Gastroesophageal sphincter (tissue), 4 donors: Measurements from ENCODE around the gene ICAM3. TPM values are rescaled to one million over a fixed set of nuclear protein-coding genes. Genes with fewer than 3 reads are reported as not detected.

Experiments used
- ATAC-seq: fragments of 150-250 bp; one replicate; pipeline ENCODE4 v1.9.1; 2016; ENCODE audit warnings: mild to moderate bottlenecking, moderate library complexity
- H3K27ac ChIP-seq, 4 donors: fragments of 200-600 bp; sonication (generic) in 3 of 4; 1 replicate in 3 of 4; 2 replicates in 1 of 4; pipeline ENCODE4 v1.5.1; 2016 to 2019
- H3K27me3 ChIP-seq: fragments of 200-600 bp; sonication (generic); one replicate; pipeline ENCODE4 v1.5.1; 2019
- H3K36me3 ChIP-seq, 2 donors: fragments of 200-600 bp; sonication (generic); one replicate each; pipeline ENCODE4 v1.5.1; 2019; ENCODE audit warnings: control low read depth in 1 of 2
- H3K4me1 ChIP-seq, 3 donors: fragments of 200-600 bp; sonication (generic); 1 replicate in 2 of 3; 2 replicates in 1 of 3; pipeline ENCODE4 v1.5.1; 2016 to 2019; ENCODE audit warnings: control low read depth in 2 of 3
- H3K4me3 ChIP-seq, 2 donors: fragments of 200-600 bp; sonication (generic); one replicate each; pipeline ENCODE4 v1.5.1; 2019; ENCODE audit warnings: mild to moderate bottlenecking in 1 of 2, moderate library complexity in 1 of 2
- H3K9me3 ChIP-seq, 3 donors: fragments of 200-600 bp; sonication (generic); one replicate each; pipeline ENCODE4 v1.5.1; 2017 to 2019; ENCODE audit warnings: control low read depth in 2 of 3
- EP300 ChIP-seq: sonication (generic); formaldehyde crosslinking; IDR thresholded peaks from one replicate; pipeline ENCODE4 v1.6.1; 2017; ENCODE audit warnings: antibody characterized with exemption, mild to moderate bottlenecking
- POLR2A ChIP-seq, 2 donors: fragments of 450-650 bp; IDR thresholded peaks; one replicate each; pipeline ENCODE4 v1.6.1; 2017; ENCODE audit warnings: antibody characterized with exemption in 2 of 2, mild to moderate bottlenecking in 2 of 2, moderate library complexity in 1 of 2
- POLR2AphosphoS5 ChIP-seq: sonication (generic); formaldehyde crosslinking; IDR thresholded peaks from one replicate; pipeline ENCODE4 v1.6.1; 2017; ENCODE audit warnings: antibody characterized with exemption
- WGBS, 2 donors: methylation state at CpG; one replicate each; pipeline ENCODE4 v1.1.5; 2018; ENCODE audit warnings: low coverage in 1 of 2; 5-methylcytosine and 5-hydroxymethylcytosine counted together
- total RNA-seq, 4 donors: library from RNA; depleted of rRNA; stranded (reverse); fragments of >200 nt; gene quantifications; one replicate each; pipeline ENCODE4 v1.1.0, GENCODE V29; 2016
- TF ChIP-seq, protein P1 (sequence below), 4 experiments: fragments of 200-600 bp in 2 of 4; fragments of 450-650 bp in 2 of 4; sonication (generic) in 1 of 4; IDR thresholded peaks; one replicate each; pipeline ENCODE4 v1.5.1; 2017 to 2019; ENCODE audit warnings: antibody characterized with exemption in 4 of 4, mild to moderate bottlenecking in 2 of 4, moderate library complexity in 2 of 4

Gene ICAM3
- total RNA-seq, 4 donors from 2014 or later: 3.4 to 9.3 (median 5.6) TPM

DNA sequence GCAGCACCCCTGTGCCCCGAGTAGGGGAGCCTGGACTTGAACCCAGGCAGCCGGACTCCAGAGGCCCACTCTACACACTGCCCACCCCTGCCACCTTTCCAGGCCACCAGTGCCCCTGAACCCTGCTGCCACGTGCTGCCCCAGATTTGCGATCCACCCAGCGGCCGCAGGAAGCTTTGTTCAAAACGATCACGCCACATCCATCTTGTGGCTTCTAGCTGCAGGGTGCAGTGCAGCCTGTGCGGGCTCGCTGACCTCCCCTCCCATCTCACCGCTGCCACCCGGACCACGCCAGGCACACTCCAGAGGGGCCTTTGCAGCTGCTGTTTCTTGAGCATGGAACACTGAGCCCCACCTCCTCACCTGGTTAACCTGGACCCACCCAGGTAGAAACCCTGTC lies 9.9 kb downstream of the ICAM3 start:
- no peak overlapping the region for H3K27ac ChIP-seq
- peaks cover 0 to 26% (median 17%) of the 10 kb centered on the region in 3 donors for H3K4me1 ChIP-seq
- H3K9me3 ChIP-seq: no peaks in the 10 kb centered on the region
- no peak overlapping the region for H3K4me3 ChIP-seq
- TF ChIP-seq POLR2AphosphoS5 (no peak), POLR2A (IDR thresholded peaks at IDR 0.05) (no peak)
- H3K36me3 ChIP-seq: peaks cover 0 to 64% of the 10 kb centered on the region in 2 donors
- H3K27me3 ChIP-seq: no peaks in the 10 kb centered on the region
- no peak for ATAC-seq
- 86% methylated on average over 7 of the region's 13 CpGs; no CpG with 5 or more reads in 1 of the 2 donors for WGBS, 2 donors

DNA sequence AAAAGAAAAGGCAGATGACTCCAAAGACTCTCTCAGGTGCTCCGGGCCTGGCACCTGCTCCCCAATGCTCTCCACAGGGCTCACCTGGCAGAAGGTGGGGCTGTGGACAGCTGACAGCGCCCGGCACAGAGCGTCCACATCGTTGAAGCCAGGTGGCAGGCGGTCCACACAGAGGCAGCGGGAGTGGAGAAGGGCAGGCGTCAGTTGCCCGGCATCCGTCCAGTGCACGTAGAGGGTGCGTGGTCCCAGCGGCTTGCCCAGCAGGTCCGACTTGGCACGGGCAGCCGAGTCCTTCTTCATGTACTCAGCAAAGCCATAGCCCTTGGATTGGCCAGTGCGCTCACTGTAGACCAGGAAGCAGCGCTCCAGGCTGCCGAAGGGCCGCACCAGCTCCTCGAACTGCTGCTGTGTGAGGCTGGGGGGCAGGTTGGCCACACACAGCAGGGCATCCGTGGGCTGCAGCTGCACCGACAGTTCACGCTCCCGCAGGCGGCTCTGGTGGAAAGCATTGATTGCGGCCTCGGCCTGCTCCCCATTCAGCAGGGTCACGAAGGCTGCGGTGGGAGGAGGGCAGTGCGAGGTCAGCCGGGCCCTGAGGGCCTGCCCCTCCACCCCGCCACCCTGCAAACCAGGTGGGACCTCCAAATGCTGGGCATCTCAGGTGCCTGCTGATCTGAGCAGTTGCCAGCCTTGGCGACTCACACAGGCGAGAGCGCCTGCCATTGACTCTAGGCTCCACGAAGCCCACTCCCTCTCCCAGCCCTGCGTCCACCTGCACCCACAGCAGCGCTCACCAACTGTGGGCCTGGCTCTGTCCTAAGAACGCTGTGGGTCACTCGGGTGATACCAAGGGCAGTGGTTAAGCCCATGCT lies 10.6 kb downstream of the ICAM3 start:
- TF ChIP-seq EP300: no peak
- TF ChIP-seq, protein P1, sequence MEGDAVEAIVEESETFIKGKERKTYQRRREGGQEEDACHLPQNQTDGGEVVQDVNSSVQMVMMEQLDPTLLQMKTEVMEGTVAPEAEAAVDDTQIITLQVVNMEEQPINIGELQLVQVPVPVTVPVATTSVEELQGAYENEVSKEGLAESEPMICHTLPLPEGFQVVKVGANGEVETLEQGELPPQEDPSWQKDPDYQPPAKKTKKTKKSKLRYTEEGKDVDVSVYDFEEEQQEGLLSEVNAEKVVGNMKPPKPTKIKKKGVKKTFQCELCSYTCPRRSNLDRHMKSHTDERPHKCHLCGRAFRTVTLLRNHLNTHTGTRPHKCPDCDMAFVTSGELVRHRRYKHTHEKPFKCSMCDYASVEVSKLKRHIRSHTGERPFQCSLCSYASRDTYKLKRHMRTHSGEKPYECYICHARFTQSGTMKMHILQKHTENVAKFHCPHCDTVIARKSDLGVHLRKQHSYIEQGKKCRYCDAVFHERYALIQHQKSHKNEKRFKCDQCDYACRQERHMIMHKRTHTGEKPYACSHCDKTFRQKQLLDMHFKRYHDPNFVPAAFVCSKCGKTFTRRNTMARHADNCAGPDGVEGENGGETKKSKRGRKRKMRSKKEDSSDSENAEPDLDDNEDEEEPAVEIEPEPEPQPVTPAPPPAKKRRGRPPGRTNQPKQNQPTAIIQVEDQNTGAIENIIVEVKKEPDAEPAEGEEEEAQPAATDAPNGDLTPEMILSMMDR (IDR thresholded peaks at IDR 0.05): no peak
- no peak for TF ChIP-seq POLR2AphosphoS5
- no peak for TF ChIP-seq POLR2A (IDR thresholded peaks at IDR 0.05)
- no peak for ATAC-seq
- no peaks in the 10 kb centered on the region for H3K9me3 ChIP-seq

DNA sequence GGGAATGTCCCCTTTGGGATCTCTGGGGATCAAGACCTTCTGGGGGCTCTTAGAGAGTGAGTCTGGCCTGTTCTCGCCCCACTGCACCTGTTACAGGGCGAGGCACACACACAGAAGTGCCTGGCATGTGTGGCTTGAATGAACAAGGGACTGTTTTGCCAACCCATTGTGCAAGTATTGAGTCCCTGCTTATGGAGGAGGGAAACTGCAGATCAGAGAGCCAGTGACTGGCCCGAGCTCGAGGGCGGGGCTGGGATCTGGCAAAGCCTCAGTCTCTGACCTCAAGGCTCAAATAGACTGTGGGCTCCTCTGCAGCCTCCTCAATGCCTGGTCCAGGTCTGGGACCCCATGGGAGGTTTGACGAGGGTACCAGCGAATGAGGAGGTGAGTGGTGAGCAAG lies 11.6 kb downstream of the ICAM3 start:
- 60 to 75% methylated on average over 1 to 2 of the region's 7 CpGs for WGBS, 2 donors
- no peak overlapping the region for H3K27ac ChIP-seq
- H3K4me1 ChIP-seq: peaks cover 0 to 14% (median 11%) of the 10 kb centered on the region in 3 donors
- H3K36me3 ChIP-seq: peaks cover 0 to 82% of the 10 kb centered on the region in 2 donors
- no peak for ATAC-seq
- no peaks in the 10 kb centered on the region for H3K9me3 ChIP-seq
- no peak overlapping the region for H3K4me3 ChIP-seq
- H3K27me3 ChIP-seq: no peaks in the 10 kb centered on the region
- TF ChIP-seq EP300: no peak
- TF ChIP-seq, protein P1 (IDR thresholded peaks at IDR 0.05): no peak
- no peak for TF ChIP-seq POLR2A (IDR thresholded peaks at IDR 0.05)
- no peak for TF ChIP-seq POLR2AphosphoS5

More for the DNA sequence above, 10.6 kb downstream of the ICAM3 start:
- Histone ChIP-seq H3K36me3 (peaks cover 0 to 72% of the 10 kb centered on the region in 2 donors), H3K27me3 (no peaks in the 10 kb centered on the region), H3K4me1 (peaks cover 0 to 18% (median 11%) of the 10 kb centered on the region in 3 donors), H3K27ac (no peak overlapping the region), H3K4me3 (no peak overlapping the region)
- WGBS, 2 donors: 80 to 88% methylated on average over 2 to 7 of the region's 41 CpGs

DNA sequence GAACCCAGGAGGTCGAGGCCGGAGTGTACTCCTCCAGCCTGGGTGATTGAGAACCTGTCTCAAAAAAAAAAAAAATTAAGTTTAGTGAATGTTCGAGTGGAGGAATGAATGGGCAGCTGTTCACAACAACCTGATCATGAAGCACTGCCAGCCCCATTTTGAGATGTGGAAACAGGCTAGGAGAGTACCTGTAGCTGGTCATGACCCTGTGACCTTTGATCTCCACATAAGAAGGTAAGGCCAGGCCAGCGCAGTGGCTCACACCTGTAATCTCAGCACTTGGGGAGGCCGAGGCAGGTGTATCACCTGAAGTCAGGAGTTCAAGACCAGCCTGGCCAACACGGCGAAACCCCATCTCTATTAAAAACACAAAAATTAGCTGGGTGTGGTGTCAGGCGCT lies 13.7 kb downstream of the ICAM3 start:
- Histone ChIP-seq H3K4me1 (no peaks in the 10 kb centered on the region), H3K9me3 (no peaks in the 10 kb centered on the region), H3K36me3 (peaks cover 0 to 100% of the 10 kb centered on the region in 2 donors), H3K27me3 (no peaks in the 10 kb centered on the region), H3K4me3 (no peak overlapping the region), H3K27ac (no peak overlapping the region)
- 88% methylated on average over 6 of the region's 8 CpGs; no CpG with 5 or more reads in 1 of the 2 donors for WGBS, 2 donors
- TF ChIP-seq, protein P1 (IDR thresholded peaks at IDR 0.05): no peak
- TF ChIP-seq POLR2AphosphoS5 (no peak), POLR2A (IDR thresholded peaks at IDR 0.05) (no peak), EP300 (no peak)
- ATAC-seq: no peak

DNA sequence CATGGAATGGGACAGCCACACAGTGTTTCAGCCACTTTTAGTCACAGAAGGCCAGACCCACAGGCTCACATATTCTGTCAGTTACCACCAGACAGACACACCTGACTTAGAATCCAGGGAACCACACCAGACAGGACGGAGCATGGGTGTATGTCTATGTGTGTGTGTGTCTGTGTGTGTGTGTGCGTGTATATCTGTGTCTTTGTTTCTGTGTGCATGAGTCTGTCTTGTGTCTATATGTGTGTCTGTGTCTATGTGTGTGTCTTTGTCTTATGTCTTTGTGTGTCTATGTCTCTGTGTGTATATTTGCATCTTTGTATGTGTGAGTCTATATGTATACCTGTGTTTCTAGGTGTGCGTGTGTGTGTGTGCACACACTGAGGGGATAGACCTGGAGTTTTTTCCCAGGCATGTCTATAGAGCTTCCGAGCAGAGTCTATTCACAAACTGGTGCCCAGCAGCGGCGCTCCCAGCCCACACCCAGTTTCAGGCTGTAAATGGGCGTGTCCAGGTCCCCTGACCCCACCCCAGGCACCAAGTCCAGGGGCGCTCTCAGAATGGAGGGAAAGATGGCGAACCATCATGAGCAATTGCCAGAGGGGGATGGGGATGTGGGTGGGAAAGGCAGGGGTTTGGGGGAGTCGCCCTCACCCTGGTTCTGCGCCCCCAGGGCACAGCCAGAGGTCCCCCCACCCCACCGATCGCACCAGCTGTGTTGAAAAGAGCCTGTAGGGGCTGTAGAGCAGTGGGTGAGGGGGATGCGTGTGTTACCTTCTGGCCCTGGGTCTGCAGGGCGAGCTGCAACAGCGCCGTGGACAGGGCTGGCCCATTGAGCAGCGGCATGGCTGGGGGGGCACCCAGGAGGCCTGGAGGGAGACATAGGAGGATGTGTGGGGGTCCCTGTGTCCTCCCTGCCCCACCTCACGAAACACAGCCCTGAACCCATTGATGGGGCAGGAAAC lies 17.3 kb downstream of the ICAM3 start:
- H3K9me3 ChIP-seq: no peaks in the 10 kb centered on the region
- 60 to 100% methylated on average over 2 of the region's 19 CpGs for WGBS, 2 donors
- peaks cover 0 to 100% of the 10 kb centered on the region in 2 donors for H3K36me3 ChIP-seq
- no peak overlapping the region for H3K27ac ChIP-seq
- H3K27me3 ChIP-seq: no peaks in the 10 kb centered on the region
- TF ChIP-seq POLR2AphosphoS5: no peak
- TF ChIP-seq, protein P1 (IDR thresholded peaks at IDR 0.05): no peak
- TF ChIP-seq POLR2A (IDR thresholded peaks at IDR 0.05): no peak
- no peak for TF ChIP-seq EP300
- H3K4me1 ChIP-seq: no peaks in the 10 kb centered on the region
- H3K4me3 ChIP-seq: no peak overlapping the region
- ATAC-seq: no peak
